Erythroblast (primary cell): ENCODE data around the gene NETO2.

Experiments
- GATA1 ChIP-seq: IDR thresholded peaks from 2 replicates; pipeline ENCODE4 v1.6.1; 2011; ENCODE audit warnings: low read depth, mild to moderate bottlenecking, control low read depth, low read length, moderate library complexity
- POLR2A ChIP-seq: IDR thresholded peaks from 2 replicates; pipeline ENCODE4 v1.6.1; 2011; ENCODE audit warnings: mild to moderate bottlenecking, low read length

DNA sequence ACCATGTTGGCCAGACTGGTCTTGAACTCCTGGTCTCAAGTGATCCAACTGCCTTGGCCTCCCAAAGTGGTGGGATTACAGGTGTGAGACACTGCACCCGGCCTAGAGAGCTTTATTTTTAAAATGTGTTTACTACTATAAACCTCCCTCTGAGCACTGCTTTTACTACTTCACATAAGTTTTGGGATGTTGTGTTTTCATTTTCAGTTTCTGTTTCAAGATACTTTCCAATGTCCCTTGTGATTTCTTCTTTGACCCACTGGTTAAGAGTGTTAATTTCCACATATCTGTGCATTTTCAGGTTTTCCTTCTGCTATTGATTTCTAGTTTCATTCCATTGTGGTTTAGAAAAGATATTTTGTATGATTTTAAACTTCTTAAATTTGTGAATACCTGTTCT lies 74.4 kb downstream of the NETO2 start:
- no peak for TF ChIP-seq POLR2A
- TF ChIP-seq GATA1: no peak
